ENCODE measurements around the gene MARS2.
"Not testable (repeated sequence)": the region's sequence is repeated elsewhere in the genome, so short reads cannot be mapped to it uniquely, and the experiment has no call there.

MARS2 gene

DNA sequence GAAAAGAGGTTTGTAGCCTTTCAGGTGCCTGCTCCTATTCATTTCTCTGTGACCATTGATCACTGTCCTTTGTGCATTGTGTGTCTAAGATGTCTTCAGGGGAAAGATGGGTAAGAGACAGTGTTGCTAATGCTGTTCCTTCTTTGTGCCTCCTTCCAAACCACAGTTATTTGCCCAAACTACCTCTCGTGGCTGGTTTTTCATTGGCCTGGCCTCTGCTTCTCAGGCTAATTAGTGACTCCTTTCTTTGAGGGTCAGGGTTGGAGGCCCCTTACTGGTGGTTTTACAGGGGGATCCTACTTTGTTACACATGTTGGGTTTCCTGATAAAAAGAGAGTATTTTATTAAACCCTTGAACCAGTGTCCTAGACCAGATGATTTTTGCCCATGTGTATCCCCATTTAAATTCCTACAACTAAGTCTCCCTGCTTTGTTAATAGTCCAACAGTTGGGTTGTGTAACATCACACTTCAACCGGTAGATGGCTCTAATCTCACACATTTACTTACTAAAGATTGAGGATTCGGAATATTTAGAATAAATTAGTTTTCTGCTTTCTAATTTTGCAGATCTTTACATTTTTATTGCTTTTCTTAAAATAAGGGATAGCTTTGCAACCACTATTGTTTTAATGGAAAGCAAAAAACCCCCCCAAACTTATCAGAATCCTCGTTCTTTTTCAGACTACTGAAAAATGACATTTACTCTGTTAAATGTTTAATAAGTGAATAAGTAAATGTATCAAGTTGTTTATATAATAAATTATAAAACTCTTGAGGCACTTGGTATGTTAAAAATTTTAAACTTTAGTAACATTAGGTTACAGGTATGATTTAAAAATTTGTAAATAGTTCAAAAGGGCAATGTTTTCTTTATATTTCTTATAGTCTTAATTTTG is 2.4 kb downstream of the MARS2 start:
- DNase-seq: peak; percentile 53

DNA sequence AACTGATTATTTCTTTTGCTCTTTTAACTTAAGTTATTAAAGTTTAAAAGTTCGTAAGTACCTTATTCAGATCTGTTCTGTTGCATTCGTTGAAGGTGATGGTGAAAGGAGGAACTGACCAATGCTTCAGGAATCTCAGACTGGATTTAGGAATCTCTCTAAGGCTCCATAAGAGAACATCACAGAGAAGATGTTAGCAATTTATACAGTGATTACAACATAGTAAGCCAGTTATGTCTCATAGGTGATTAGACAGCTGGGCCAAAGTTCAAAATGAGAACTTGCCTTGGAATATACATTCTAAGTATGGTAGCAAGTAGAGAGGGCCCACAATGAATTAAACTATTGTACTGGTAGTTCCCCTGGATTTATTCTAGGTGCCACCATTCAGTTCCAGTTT is 3.2 kb downstream of the MARS2 start:
- DNase-seq: no peak

DNA sequence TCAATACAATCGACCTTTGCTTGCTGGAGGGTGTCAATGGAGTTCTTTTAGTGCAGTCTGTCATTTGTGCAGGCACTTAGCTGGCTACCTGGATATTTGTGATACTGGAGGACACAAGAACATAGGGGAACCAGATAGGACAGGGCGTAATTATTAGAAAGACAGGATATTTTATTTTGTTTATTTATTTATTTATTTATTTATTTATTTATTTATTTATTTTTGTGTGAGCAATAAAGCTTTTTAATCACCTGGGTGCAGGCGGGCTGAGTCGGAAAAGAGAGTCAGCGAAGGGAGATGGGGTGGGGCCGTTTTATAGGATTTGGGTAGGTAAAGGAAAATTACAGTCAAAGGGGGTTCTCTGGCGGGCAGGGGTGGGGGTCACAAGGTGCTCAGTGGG is 4.0 kb downstream of the MARS2 start:
- DNase-seq: not testable (repeated sequence)

GRCh38 chr2:197710424-197711042 is 5.4 kb downstream of the MARS2 start:
- DNase-seq: peak; percentile 70

GRCh38 chr2:197711578-197711977 is 6.4 kb downstream of the MARS2 start:
- no peak for DNase-seq

GRCh38 chr2:197713271-197713670 is 8.1 kb downstream of the MARS2 start:
- DNase-seq: no peak

DNA sequence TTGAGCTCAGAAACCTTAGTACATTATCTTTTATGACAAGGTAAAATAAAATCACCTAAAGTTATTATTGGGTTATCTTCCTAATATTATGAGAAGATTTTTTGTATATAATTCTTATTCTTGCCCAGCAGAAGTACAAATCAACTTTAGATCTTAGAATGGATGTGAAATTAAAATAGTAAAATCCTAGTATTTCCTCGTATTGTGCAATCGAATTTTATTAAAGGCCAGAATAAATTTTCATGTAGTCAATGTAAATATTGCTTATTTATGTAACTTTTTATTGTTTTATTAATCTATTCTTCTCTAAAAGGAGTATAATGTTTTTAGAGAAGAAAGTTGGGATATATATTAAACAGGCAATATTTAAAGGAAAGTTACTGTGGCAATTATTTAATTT is 12.7 kb downstream of the MARS2 start:
- no peak for DNase-seq

- DNase-seq: no peak
These were observed 21.8 kb downstream of the MARS2 start for GRCh38 chr2:197727011-197727410.

- not testable (repeated sequence) for DNase-seq
These were observed 23.7 kb downstream of the MARS2 start for GRCh38 chr2:197728555-197729544.

- no peak for DNase-seq
These were observed 35.0 kb downstream of the MARS2 start for GRCh38 chr2:197740200-197740599.
